ENCODE data around the gene TNFRSF4.
A peak's percentile ranks its signal among the peaks of the same experiment; 100 is the strongest.
"Not testable (repeated sequence)": the region's sequence is repeated elsewhere in the genome, so short reads cannot be mapped to it uniquely, and the experiment has no call there.

Gene TNFRSF4

DNA sequence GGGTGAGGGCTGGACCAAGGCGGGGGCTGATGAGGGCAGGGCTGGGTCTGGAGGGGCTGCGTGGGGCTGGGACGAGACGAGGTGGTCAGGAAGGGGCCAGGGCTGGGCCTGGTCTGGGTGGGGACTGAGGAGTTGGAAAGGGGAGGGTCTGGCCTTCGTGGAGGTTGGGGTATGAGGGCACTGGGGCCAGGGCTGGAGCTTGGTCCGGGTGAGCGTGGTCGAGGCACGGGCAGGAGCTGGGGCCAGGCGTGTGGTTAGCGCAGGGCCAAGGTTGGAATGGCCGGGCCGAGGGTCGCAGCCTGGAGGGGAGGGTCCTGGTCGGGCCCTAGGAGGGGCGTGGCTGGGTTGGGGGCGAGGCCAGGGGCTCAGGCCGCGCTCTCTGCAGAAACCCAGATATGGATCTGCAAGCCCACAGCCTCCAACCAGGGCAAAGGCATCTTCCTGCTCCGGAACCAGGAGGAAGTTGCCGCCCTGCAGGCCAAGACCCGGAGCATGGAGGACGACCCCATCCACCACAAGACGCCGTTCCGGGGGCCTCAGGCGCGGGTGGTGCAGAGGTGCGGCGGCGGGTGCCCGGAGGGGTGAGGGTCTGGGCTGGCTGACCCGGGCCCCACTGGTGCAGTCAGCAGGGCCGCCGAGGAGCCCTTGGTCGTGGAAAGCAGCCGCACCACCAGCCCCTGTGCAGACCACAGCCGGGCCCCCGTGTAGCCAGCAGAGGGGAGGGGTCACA lies 31.3 kb downstream of the TNFRSF4 start:
- no peak for DNase-seq (ENCODE audit: low read depth)

- DNase-seq (ENCODE audit: low read depth): no peak
These were observed 32.0 kb downstream of the TNFRSF4 start for GRCh38 chr1:1181938-1182410.

- no peak for DNase-seq (ENCODE audit: low read depth)
These were observed 32.6 kb downstream of the TNFRSF4 start for GRCh38 chr1:1181129-1181937.

DNA sequence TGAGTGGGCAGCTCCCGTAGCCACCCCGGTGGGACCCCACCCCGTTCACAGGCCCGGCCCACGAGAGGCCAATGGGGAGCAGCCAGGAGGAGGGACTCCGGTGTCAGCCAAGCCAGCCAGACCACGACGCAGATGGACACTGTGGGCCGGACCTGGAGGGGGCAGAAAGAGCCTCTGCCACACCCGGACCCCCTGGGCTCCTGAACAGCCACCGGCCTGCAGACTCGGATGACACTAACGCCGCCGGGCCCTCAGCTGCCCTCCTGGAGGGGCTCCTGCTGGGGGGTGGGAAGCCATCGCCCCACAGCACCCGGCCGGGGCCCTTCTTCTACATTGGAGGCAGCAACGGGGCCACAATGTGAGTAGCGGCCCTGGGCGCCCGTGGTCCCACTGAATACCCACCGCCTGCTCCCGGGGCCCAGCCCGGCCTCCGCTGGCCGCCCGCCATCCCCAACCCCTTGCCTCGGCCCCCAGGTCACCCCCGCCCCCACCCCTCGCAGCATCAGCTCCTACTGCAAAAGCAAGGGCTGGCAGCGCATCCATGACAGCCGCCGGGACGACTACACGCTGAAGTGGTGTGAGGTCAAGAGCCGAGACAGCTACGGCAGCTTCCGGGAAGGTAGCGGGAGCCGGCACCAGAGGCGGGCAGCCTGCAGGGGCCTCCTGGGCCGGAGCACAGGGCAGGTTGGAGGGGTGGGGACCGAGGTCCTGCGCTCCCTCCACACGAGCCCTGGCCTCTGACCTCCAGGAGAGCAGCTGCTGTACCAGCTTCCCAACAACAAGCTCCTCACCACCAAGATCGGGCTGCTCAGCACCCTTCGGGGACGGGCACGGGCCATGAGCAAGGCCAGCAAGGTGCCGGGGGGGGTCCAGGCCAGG lies 33.7 kb downstream of the TNFRSF4 start:
- no peak for DNase-seq (ENCODE audit: low read depth)

GRCh38 chr1:1179346-1179982 lies 34.5 kb downstream of the TNFRSF4 start:
- DNase-seq (ENCODE audit: low read depth): no peak

- no peak for DNase-seq (ENCODE audit: low read depth)
These were observed 35.1 kb downstream of the TNFRSF4 start for GRCh38 chr1:1178794-1179331.

DNA sequence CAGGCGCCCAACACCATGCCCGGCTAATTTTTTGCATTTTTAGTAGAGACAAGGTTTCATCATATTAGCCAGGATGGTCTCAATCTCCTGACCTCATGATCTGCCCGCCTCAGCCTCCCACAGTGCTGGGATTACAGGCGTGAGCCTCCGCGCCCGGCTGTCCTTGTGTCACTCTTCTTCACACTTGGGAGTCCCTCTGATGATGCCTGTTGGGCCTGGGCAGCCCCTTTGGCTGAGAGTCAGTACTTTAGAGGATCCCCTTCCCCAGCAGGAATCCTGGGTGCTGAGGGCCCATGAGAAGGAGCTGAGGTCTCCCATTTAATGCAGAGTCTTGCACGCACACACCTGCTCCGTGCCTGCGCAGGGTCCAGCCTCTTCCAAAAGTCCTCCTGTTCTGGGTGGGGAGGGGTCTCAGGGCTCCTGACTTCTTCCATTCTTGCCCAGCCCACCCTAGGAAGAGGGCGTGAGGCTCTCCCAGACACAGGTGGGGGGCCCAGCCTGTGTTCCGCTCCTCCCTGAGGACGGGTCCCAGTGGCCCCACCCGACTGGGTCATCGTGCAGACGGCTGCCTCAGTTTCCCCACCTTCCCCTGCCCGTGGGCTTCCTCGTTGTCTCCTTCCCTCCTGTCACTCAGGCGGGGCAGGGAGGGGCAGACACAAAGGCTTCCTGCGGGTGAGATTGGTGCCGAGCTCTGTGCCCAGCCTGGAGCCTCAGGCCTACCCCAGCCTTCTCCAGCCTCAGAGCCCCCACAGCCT lies 36.3 kb downstream of the TNFRSF4 start:
- no peak for DNase-seq (ENCODE audit: low read depth)

DNA sequence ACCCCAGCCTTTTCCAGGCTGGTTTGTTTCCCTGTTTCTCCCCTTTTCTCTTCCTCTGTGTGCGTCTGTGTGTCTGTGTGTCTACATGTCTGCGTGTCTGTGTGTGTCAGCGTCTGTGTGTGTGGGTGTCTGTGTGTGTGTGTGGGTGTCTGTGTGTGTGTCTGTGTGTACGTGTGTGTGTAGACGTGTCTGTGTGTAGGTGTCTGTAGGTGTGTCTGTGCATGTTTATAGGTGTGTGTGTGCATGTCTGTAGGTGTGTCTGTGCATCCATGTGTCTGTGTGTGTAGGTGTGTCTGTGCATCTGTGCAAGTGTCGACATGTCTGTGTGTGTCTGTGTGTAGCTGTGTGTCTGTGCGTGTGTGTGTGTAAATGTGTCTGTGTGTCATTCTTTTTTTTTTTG lies 37.0 kb downstream of the TNFRSF4 start:
- no peak for DNase-seq (ENCODE audit: low read depth)

GRCh38 chr1:1176063-1176761 lies 37.7 kb downstream of the TNFRSF4 start:
- DNase-seq (ENCODE audit: low read depth): not testable (repeated sequence)

- DNase-seq (ENCODE audit: low read depth): no peak
These were observed 38.5 kb downstream of the TNFRSF4 start for GRCh38 chr1:1175221-1176062.

- no peak for DNase-seq (ENCODE audit: low read depth)
These were observed 40.0 kb downstream of the TNFRSF4 start, which contains the start of gene TTLL10 for GRCh38 chr1:1173793-1174415. Gene TTLL10, plus strand, starts transcription at chr1:1173880. Its CDS starts 5,336 bp downstream, at chr1:1179216.

GRCh38 chr1:1173061-1173792 lies 40.7 kb downstream of the TNFRSF4 start:
- no peak for DNase-seq (ENCODE audit: low read depth)

DNA sequence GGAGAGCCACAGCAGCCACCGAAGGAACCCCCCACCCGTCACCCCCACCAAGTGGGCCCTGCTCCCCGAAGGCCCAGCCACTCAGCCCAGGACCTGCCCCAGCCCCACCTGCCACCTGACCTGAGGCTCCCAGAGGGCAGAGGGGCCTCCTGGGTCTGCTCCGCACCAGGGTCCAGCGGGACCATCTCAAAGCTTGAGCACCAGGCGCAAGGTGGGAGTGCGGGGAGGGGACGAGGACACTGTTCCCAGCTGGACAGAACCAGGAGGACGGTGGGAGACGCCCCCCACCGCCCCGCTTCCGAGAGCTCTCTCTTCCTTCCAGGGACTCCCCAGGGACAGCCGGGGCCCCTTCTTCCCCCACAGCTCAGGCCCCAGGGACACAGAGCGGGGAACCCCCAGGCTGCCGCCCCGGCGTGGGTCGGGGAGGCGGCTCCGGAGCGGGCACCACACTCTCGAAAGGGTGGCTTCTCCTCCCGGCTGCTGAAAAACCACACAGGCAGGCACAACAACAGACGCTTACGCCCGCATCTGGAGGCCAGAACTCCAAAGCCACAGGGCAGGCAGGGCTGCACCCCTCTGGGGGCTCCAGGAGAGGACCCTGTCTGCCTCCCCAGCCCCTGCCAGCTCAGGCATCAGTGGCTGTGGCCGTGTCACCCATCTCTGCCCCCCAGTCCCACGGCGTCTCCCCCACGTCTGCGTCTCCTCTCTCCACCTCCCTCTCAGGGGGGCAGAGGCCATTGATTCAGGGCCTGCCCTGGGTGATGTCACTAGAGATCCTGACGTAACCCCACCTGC lies 42.2 kb downstream of the TNFRSF4 start:
- DNase-seq (ENCODE audit: low read depth): peak; percentile 16

- DNase-seq (ENCODE audit: low read depth): no peak
These were observed 42.8 kb downstream of the TNFRSF4 start for GRCh38 chr1:1171161-1171545.

DNA sequence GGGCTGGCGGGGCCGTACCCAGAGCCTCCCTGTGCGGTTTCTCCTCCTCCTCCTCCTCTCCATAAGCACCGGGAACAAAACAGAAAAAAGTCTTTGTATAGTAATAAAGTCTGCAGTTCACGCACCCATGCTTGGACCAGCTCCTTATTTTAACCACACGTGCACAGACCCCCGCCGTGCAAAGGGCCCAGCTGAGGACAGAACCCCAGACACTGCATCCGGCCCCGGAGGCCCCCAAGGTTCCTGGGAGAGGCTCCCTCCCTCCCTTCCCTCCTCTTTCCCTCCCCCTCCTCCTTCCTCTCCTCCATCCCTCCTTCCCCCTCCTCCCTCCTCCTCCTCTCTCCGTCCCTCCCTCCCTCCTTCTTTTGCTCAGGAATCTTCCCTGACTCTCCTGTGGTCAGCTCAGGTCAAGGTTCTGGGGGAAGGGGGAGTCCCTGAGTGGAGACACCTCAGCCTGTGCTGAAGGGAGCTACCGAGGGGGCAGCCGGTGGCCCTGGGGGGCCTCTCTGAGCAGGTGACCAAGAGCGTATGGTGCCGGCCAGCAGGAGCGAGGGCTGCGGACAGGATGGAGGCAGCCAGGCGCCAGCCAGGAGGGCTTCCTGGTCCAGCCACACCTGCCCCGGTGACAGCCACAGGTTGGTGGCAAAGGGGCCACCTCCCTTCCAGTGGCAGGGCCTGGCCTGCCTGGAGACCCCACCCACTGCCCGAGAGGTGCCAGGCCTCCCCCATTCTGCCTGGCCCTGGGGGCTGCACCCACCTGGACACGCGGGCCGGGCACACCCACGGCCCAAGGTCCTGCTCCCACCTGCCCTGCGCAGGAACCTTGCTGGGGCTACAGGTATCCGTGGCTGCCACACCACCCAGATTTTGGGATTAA lies 43.5 kb downstream of the TNFRSF4 start:
- no peak for DNase-seq (ENCODE audit: low read depth)

Measured in stimulated activated CD8-positive, alpha-beta memory T cell treated with anti-CD3 and anti-CD28 coated beads, Interleukin-4, amount 100 ng/mL, for 24 hours (primary cell).